ENCODE data around the gene EPAS1.

The EPAS1 gene

GRCh38 chr2:46411985-46412384, 114.8 kb downstream of the EPAS1 start:
- DNase-seq, result no peak

DNA sequence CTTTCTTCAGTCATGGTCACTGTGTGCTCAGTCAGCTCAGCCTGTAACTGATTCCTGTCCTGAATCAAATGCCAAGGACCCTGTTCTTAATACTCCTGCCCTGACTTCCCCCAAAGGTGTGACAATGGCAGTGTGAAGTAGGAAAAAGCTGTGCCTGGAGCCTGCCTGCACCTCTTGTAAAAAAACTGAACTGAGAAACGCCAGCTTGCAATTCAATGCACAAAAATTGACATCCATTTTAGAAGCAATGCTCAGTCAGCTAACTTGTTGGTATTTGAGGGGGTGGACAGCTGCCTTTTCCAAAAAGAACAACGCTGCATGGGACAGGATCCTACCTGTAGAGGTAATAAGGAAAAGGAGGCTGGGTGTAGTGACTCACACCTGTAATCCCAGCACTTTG, 115.9 kb downstream of the EPAS1 start:
- DNase-seq, result no peak

DNA sequence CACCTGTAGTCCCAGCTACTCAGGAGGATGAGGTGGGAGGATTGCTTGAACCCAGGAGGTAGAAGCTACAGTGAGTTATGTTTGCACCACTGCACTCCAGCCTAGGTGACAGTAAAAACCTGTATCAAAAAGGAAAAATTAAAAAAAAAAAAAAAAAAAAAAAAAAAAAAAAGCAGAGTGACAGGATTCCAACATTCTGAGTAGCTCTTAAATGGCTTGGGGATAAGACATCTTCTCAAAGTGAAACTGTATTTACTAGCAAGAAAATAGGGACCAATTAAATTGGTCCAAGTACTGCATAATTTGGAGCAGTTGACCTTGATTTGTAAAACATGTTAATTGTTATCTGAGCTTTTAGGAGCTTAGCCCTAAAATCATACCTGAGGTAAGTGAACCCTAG, 116.4 kb downstream of the EPAS1 start:
- no peak for DNase-seq

DNA sequence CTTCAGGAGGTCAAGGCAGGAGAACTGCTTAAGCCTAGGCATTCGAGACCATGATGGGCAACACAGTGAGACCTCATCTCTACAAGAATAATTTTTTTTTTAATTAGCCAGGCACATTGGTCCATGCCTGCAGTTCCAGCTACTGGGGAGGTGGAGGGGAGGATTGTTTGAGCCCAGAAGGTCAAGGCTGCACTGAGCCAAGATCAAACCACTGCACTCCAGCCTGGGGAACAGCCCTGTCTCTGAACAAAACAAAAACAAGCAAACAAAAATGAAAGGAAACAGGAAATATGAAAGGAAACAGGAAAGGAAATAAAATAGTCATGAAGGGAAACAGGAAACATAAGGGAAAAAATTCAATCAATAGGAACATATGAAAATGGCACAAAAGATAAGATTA, 117.5 kb downstream of the EPAS1 start:
- DNase-seq, result no peak

GRCh38 chr2:46416280-46416679, 119.1 kb downstream of the EPAS1 start:
- DNase-seq, result no peak

DNA sequence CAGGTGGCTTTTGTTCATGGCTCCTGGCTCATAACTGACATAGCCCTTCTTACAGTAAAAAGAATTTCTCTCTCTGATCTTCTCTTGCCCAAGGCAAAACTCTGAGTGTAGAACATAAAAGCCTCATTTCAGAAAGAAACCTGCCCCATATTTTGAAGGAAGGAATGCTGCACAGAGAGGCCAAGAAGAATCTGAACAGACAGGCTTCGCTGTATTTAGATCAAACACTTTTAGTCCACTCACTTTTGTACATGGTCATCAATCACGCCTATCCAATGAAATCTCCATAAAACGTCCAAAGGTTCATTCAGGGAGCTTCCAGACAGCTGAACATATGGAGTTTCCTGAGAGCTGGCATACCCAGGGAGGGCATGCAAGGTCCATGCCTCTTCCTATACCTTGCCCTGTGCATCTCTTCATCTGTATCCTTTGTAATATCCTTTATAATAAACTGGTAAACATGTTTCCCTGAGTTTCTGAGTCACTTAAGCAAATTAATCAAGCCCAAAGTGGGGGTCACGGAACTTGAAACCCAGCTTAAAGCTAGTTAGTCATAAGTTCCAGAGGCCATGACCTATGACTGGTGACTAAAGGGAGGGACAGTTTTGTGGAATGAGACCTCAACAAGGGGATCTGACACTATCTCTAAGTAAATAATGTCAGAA, 119.7 kb downstream of the EPAS1 start:
- no peak for DNase-seq

- DNase-seq, result no peak
Observed at GRCh38 chr2:46420945-46421344, 123.7 kb downstream of the EPAS1 start.

DNA sequence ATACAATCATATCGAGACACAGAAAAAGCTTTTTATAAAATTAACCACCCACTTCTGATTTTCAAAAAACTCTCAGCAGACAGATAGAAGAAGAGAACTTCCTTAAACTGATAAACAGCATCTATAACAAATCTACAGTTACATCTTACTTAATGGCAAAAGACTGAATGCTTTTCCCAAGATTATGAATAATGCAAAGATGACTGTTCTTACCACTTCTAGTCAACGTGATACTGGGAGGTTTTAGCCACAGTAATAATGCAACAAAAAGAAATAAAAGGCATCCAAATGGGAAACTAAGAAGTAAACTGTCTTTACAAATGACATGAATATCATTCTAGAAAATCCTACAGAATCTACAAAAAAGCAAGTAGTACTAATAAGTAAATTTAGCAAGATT, 124.2 kb downstream of the EPAS1 start:
- no peak for DNase-seq

- DNase-seq, result no peak
Observed at GRCh38 chr2:46422717-46423394, 125.6 kb downstream of the EPAS1 start.

DNA sequence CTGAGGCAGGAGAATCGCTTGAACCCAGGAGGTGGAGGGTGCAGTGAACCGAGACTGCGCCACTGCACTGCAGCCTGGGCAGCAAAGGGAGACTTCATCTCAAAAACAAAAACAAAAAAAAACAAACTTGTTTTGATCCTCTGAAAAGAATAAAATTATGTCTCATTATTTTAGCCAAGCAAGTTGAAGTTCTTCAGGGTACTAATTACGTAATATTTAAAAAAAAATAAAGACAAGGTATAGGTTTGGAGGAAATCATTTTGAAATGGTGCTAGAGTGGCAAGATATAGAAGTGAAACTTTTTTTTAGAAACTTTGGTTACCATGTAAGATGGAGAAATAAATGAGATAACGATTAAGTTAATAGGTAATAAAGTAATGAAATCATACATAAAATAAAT, 127.7 kb downstream of the EPAS1 start:
- no peak for DNase-seq

GRCh38 chr2:46428911-46429436, 131.8 kb downstream of the EPAS1 start:
- no peak for DNase-seq

GRCh38 chr2:46430413-46430812, 133.2 kb downstream of the EPAS1 start:
- DNase-seq, result no peak

GRCh38 chr2:46430992-46431391, 133.8 kb downstream of the EPAS1 start:
- DNase-seq, result no peak

- no peak for DNase-seq
Observed at GRCh38 chr2:46431481-46432235, 134.5 kb downstream of the EPAS1 start.

DNA sequence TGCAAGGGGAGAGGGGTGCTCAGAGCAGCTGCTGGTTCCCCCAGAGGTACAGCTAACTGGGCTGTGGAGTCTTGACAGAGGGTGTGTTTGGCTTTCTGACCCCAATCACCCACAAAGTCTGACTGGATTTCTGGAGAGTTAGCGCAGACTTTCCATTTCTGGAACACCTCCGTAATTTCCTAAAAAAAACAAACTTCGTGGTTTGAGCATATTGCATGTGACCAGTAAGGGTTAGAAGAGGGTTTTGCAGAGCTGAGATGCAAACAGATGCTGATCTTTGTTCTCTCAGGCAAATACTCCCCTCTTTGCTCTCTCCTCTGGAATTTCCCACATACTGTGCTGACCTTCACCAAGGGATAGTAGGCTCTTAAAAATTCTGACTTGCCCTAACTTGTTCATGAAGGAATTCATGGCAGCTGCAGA, 137.7 kb downstream of the EPAS1 start:
- no peak for DNase-seq

DNA sequence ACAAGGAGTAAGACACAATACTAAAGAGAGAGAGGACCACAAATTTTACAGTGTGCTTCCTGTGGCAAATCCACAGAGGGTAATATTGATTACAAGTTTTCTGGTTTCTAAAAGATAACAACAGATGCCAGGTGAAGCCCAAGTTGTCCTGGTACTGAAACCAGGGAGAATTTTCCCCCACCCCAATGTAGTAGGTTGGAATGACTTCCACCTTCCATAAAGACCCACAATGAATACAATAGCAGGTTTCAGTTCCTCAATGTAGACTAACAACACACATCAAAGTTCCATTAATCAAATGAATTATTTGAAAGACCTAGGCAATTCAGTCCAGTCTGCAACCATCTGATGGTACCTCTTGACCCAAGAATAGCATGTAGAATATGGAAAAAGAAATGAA, 138.1 kb downstream of the EPAS1 start:
- no peak for DNase-seq

DNA sequence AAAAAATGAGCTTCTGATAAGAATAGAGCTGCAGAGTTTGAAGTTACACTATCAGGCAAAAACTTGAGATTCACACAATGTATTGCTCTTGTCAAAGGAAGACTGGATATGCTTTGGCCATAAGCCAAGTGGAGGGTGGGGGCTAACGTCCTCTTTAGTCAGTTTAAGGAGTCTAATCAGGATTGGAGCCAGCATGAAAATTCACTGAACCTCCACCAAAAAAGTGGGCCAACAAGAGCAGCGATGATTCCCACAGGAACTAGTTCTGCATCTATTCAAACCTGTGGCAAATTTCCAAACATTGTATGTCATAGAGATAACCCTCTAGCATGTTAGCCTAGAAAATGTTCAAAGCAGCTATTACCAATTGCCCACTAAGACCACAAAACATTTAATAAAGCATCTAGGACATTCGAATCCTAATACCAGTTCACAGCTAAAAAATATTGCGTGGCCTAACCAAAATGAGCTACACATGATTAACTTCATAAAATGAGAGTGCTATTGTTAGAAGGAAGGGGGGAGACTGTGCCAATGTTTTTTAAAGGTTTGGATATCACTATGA, 138.7 kb downstream of the EPAS1 start:
- DNase-seq, result no peak

Measured in activated T-cell treated with anti-CD3 and anti-CD28 coated beads, Interleukin-2, amount 50 U/mL, for 1 hour (primary cell).